Choroid plexus epithelial cell (primary cell): ENCODE measurements around the gene RSPH6A.

Source experiments
- DNase-seq: peaks from one replicate; pipeline ENCODE4 v3.0.0-alpha.2; 2010; ENCODE audit warnings: low read depth
- H3K4me3 ChIP-seq: 2 replicates; pipeline ENCODE4 v1.5.1; 2011; ENCODE audit warnings: low read depth, mild to moderate bottlenecking, control low read depth, low read length, moderate library complexity
- TF ChIP-seq, protein P1 (sequence below): conservative IDR thresholded peaks from 2 replicates; pipeline ENCODE4 v1.5.1; 2011; ENCODE audit warnings: low read depth, mild to moderate bottlenecking, control low read depth, inconsistent platforms, low read length, moderate library complexity

The RSPH6A gene

GRCh38 chr19:45766296-45766868, 48.7 kb downstream of the RSPH6A start:
- H3K4me3 ChIP-seq: peak overlapping the region; percentile 84
- DNase-seq: no peak
- TF ChIP-seq, protein P1, sequence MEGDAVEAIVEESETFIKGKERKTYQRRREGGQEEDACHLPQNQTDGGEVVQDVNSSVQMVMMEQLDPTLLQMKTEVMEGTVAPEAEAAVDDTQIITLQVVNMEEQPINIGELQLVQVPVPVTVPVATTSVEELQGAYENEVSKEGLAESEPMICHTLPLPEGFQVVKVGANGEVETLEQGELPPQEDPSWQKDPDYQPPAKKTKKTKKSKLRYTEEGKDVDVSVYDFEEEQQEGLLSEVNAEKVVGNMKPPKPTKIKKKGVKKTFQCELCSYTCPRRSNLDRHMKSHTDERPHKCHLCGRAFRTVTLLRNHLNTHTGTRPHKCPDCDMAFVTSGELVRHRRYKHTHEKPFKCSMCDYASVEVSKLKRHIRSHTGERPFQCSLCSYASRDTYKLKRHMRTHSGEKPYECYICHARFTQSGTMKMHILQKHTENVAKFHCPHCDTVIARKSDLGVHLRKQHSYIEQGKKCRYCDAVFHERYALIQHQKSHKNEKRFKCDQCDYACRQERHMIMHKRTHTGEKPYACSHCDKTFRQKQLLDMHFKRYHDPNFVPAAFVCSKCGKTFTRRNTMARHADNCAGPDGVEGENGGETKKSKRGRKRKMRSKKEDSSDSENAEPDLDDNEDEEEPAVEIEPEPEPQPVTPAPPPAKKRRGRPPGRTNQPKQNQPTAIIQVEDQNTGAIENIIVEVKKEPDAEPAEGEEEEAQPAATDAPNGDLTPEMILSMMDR: no peak

- no peak overlapping the region for H3K4me3 ChIP-seq
- TF ChIP-seq, protein P1: no peak
- DNase-seq: no peak
Observed at GRCh38 chr19:45765702-45766295, 49.3 kb downstream of the RSPH6A start.

- no peak overlapping the region for H3K4me3 ChIP-seq
- no peak for DNase-seq
- TF ChIP-seq, protein P1: no peak
Observed at GRCh38 chr19:45764945-45765701, 50.0 kb downstream of the RSPH6A start.

- no peak for DNase-seq
- TF ChIP-seq, protein P1: peak; percentile 16
- H3K4me3 ChIP-seq: no peak overlapping the region
Observed at GRCh38 chr19:45764475-45764874, 50.6 kb downstream of the RSPH6A start.

- TF ChIP-seq, protein P1: no peak
- no peak for DNase-seq
- H3K4me3 ChIP-seq: no peak overlapping the region
Observed at GRCh38 chr19:45763691-45764294, 51.3 kb downstream of the RSPH6A start.

DNA sequence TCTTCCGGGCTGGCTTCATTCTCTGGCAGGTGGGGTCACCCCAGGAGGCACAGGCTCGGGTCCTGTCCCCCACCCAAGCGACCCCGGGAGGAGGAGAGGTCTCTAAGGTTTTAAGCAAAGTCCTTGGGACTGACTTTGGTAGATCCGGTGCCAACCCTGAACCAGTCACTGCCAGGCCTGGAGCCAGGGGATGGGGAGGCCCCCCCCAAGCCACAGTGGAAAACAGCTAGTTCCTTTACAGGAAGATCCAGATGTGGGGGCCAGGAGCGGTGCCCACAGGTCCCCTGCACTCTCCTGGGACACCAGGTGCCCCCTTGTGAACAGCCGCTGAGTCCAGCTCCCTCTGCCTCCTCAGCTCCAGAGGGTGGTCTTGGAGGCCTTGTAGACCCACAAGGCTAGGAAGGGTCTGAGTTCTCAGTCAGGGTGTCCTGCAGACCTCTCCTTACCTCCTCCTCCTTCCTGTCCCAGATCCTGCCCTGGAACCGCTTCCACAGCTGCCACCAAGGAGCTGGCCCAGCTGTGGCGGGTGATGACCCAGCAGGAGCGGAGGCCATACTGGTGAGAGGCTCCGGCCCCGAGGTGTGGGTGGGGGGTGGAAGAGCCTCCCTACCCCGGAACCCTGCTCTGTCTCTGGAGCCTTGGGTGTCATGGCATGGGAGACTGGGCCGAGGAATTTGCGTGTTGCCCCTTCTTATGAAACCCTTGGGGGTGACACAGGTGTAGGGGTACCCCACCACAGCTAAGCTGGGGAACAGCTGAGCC, 52.1 kb downstream of the RSPH6A start:
- no peak overlapping the region for H3K4me3 ChIP-seq
- DNase-seq: no peak
- TF ChIP-seq, protein P1: no peak
